Transverse colon (tissue), 4 donors: ENCODE measurements around the gene SLC25A25. TPM values are rescaled to one million over a fixed set of nuclear protein-coding genes. Genes with fewer than 3 reads are reported as not detected.
A peak's percentile ranks its signal among the peaks of the same experiment; 100 is the strongest.

Experiments
- DNase-seq: peaks from one replicate; pipeline ENCODE4 v3.0.0-alpha.2; 2019
- H3K27ac ChIP-seq, 4 donors: fragments of 200-600 bp; sonication (generic); 2 replicates each; pipeline ENCODE4 v1.5.1; 2016 to 2018; ENCODE audit warnings: inconsistent platforms in 4 of 4
- H3K27me3 ChIP-seq: fragments of 200-600 bp; sonication (generic); 2 replicates; pipeline ENCODE4 v1.5.1; 2017; ENCODE audit warnings: inconsistent platforms
- H3K36me3 ChIP-seq, 4 donors: fragments of 200-600 bp; sonication (generic); 2 replicates each; pipeline ENCODE4 v1.5.1; 2017 to 2019; ENCODE audit warnings: inconsistent platforms in 4 of 4
- H3K4me1 ChIP-seq, 4 donors: fragments of 200-600 bp; sonication (generic); 2 replicates each; pipeline ENCODE4 v1.5.1; 2017 to 2020; ENCODE audit warnings: inconsistent platforms in 4 of 4
- H3K4me3 ChIP-seq, 4 donors: fragments of 200-600 bp; sonication (generic); 1 replicate in 1 of 4; 2 replicates in 3 of 4; pipeline versions ENCODE4 v1.5.1 to v1.6.1; 2017 to 2019; ENCODE audit warnings: inconsistent platforms in 4 of 4
- H3K9me3 ChIP-seq, 2 donors: fragments of 200-600 bp; sonication (generic); 2 replicates each; pipeline ENCODE4 v1.5.1; 2017 to 2019; ENCODE audit warnings: inconsistent platforms in 2 of 2
- CTCF ChIP-seq, 5 experiments: fragments of 200-600 bp in 3 of 5; fragments of 450-650 bp in 2 of 5; sonication (generic) in 3 of 5; IDR thresholded peaks; 1 replicate in 2 of 5; 2 replicates in 3 of 5; pipeline ENCODE4 v1.5.1; 2016 to 2017; ENCODE audit warnings: antibody characterized with exemption in 5 of 5, inconsistent platforms in 3 of 5, mild to moderate bottlenecking in 2 of 5, moderate library complexity in 1 of 5
- EP300 ChIP-seq: sonication (generic); formaldehyde crosslinking; IDR thresholded peaks from one replicate; pipeline ENCODE4 v1.6.1; 2017; ENCODE audit warnings: antibody characterized with exemption, low read depth
- POLR2A ChIP-seq: fragments of 450-650 bp; IDR thresholded peaks from one replicate; pipeline ENCODE4 v1.6.1; 2016; ENCODE audit warnings: antibody characterized with exemption, mild to moderate bottlenecking, moderate library complexity
- POLR2AphosphoS5 ChIP-seq, 3 donors: sonication (generic); formaldehyde crosslinking; IDR thresholded peaks; one replicate each; pipeline ENCODE4 v1.6.1; 2016; ENCODE audit warnings: antibody characterized with exemption in 3 of 3
- WGBS, 2 donors: methylation state at CpG; one replicate each; pipeline ENCODE4 v1.1.5; 2018; ENCODE audit warnings: low coverage in 1 of 2; 5-methylcytosine and 5-hydroxymethylcytosine counted together
- in situ Hi-C, 4 donors: fragments of 200-750 bp; cut with MboI; loops; one replicate each; pipeline versions ENCODE4 v1.15.0 to v1.15.1; 2017; ENCODE audit warnings: low sequenced_read_pairs in 3 of 4, low pct_ligation_motif_present in 1 of 4, low pct_unique_long_range_greater_than_20kb in 1 of 4
- intact Hi-C: fragments of 100-400 bp; cut with DNase I; formaldehyde crosslinking; loops from one replicate; pipeline ENCODE4 v1.15.1; 2023; ENCODE audit warnings: low total_unique reads
- total RNA-seq, 4 donors: library from RNA; depleted of rRNA; stranded (reverse); fragments of >200 nt; gene quantifications; one replicate each; pipeline ENCODE4 v1.1.0, GENCODE V29; 2016

The SLC25A25 gene
- total RNA-seq, 4 donors from 2014 or later = 25.5 to 35.5 (median 32.5) TPM

- Histone ChIP-seq H3K4me3 (no peak overlapping the region), H3K27ac (peak overlapping the region; percentile 84 to 96 (median 94)), H3K36me3 (no peaks in the 10 kb centered on the region), H3K27me3 (no peaks in the 10 kb centered on the region), H3K4me1 (peaks cover 3 to 44% (median 27%) of the 10 kb centered on the region in 4 donors), H3K9me3 (no peaks in the 10 kb centered on the region)
- 73 to 74% methylated on average over 5 to 16 of the region's 16 CpGs for WGBS, 2 donors
- TF ChIP-seq POLR2AphosphoS5 (IDR thresholded peaks at IDR 0.05) (peak in 2 of 3 donors; percentile 18 to 22), POLR2A (no peak), EP300 (no peak)
- in situ Hi-C loops (loop anchor here in 1 of 4 donors (25.0 kb wide), 1 partner anchor 154 kb away; no protein-coding TSS in a partner anchor), intact Hi-C loops (loop anchor here (2.0 to 10.0 kb wide), 2 partner anchors 82 to 174 kb away; no protein-coding TSS in a partner anchor)
- peak; percentile 24 for DNase-seq
These were observed 48.4 kb downstream of the SLC25A25 start for GRCh38 chr9:128116104-128117083.

GRCh38 chr9:128117613-128118471 is 49.8 kb downstream of the SLC25A25 start:
- Histone ChIP-seq H3K27ac (peak overlapping the region; percentile 84 to 96 (median 94)), H3K4me1 (peaks cover 3 to 32% (median 27%) of the 10 kb centered on the region in 4 donors), H3K36me3 (peaks cover 0 to 11% (median 4%) of the 10 kb centered on the region in 4 donors), H3K27me3 (no peaks in the 10 kb centered on the region), H3K4me3 (no peak overlapping the region), H3K9me3 (no peaks in the 10 kb centered on the region)
- intact Hi-C loops = loop anchor here (2.0 to 10.0 kb wide), 2 partner anchors 83 to 175 kb away; no protein-coding TSS in a partner anchor
- in situ Hi-C loops = loop anchor here in 1 of 4 donors (25.0 kb wide), 1 partner anchor 156 kb away; no protein-coding TSS in a partner anchor
- WGBS, 2 donors = 13 to 17% methylated on average over 4 to 27 of the region's 27 CpGs
- peak; percentile 100 for TF ChIP-seq CTCF (IDR thresholded peaks at IDR 0.05)
- no peak for TF ChIP-seq POLR2A
- no peak for TF ChIP-seq EP300
- TF ChIP-seq POLR2AphosphoS5 (IDR thresholded peaks at IDR 0.05) = peak in 2 of 3 donors; percentile 32 to 34
- DNase-seq = peak; percentile 97

- Histone ChIP-seq H3K4me3 (no peak overlapping the region), H3K36me3 (peaks cover 0 to 14% (median 6%) of the 10 kb centered on the region in 4 donors), H3K9me3 (no peaks in the 10 kb centered on the region), H3K4me1 (peaks cover 3 to 28% (median 25%) of the 10 kb centered on the region in 4 donors), H3K27me3 (no peaks in the 10 kb centered on the region), H3K27ac (no peak overlapping the region)
- TF ChIP-seq CTCF (IDR thresholded peaks at IDR 0.05) (no peak), POLR2A (no peak), POLR2AphosphoS5 (IDR thresholded peaks at IDR 0.05) (no peak), EP300 (no peak)
- intact Hi-C loops = loop anchor here (10.0 kb wide), 1 partner anchor 84 kb away; no protein-coding TSS in a partner anchor
- WGBS, 2 donors = 50 to 57% methylated on average over 2 to 3 of the region's 3 CpGs
- peak; percentile 4 for DNase-seq
- in situ Hi-C loops = loop anchor here in 1 of 4 donors (25.0 kb wide), 1 partner anchor 156 kb away; no protein-coding TSS in a partner anchor
These were observed 50.4 kb downstream of the SLC25A25 start for GRCh38 chr9:128118472-128118857.

- Histone ChIP-seq H3K4me3 (no peak overlapping the region), H3K27ac (no peak overlapping the region), H3K9me3 (no peaks in the 10 kb centered on the region), H3K4me1 (peaks cover 3 to 27% (median 25%) of the 10 kb centered on the region in 4 donors), H3K36me3 (peaks cover 0 to 18% (median 8%) of the 10 kb centered on the region in 4 donors), H3K27me3 (no peaks in the 10 kb centered on the region)
- peak; percentile 7 for DNase-seq
- in situ Hi-C loops (loop anchor here in 1 of 4 donors (25.0 kb wide), 1 partner anchor 157 kb away; no protein-coding TSS in a partner anchor), intact Hi-C loops (loop anchor here (10.0 kb wide), 1 partner anchor 84 kb away; no protein-coding TSS in a partner anchor)
- TF ChIP-seq POLR2A (no peak), EP300 (no peak), CTCF (IDR thresholded peaks at IDR 0.05) (no peak), POLR2AphosphoS5 (IDR thresholded peaks at IDR 0.05) (no peak)
- 75% methylated on average over 15 of the region's 15 CpGs; no CpG with 5 or more reads in 1 of the 2 donors for WGBS, 2 donors
These were observed 51.1 kb downstream of the SLC25A25 start for GRCh38 chr9:128118971-128119665.
